ENCODE results near the gene PPP2R5C. TPM values are rescaled to one million over a fixed set of nuclear protein-coding genes. Genes with fewer than 3 reads are reported as not detected.

Gene PPP2R5C
- total RNA-seq, 1 experiment from 2014 or later, result 41.4 TPM

- DNase-seq (ENCODE audit: low spot score), result no peak
Observed at GRCh38 chr14:101754893-101755292, 6.6 kb upstream of the PPP2R5C start.

DNA sequence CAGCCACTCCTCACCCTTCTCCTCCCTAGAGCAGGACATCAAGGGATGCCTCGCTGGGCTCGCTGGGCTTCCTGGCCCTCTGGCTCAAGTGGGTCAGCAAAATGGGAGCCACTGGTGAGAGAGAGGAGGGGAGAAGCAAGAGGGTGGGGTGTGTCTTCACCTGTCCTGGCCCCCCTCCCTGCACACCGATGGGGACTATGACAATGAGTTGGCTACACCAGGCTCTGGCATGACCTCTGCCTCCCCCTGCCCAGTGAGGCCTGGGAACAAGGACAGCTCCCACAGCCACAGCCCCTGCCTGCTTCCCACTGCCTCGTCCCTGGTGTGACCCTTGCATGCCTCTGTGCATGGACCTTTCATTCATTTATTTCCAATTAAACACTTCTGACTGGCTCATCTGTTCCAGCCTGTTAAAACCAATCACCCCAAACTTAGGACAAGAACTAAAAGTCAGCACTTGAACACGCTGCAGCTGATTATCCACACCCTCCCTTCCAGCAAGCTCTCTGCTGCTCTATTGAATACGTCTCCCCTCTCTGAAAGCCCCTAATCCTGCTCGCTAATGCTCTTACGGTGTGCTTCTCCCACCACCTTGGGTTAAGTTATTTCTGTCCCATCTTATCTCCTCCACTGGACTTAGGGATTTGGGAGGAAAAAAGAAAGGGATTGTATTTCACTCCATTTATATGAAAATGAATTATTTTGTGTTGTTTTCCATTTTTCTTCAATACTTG, 5.8 kb upstream of the PPP2R5C start:
- DNase-seq (ENCODE audit: low spot score), result no peak

DNA sequence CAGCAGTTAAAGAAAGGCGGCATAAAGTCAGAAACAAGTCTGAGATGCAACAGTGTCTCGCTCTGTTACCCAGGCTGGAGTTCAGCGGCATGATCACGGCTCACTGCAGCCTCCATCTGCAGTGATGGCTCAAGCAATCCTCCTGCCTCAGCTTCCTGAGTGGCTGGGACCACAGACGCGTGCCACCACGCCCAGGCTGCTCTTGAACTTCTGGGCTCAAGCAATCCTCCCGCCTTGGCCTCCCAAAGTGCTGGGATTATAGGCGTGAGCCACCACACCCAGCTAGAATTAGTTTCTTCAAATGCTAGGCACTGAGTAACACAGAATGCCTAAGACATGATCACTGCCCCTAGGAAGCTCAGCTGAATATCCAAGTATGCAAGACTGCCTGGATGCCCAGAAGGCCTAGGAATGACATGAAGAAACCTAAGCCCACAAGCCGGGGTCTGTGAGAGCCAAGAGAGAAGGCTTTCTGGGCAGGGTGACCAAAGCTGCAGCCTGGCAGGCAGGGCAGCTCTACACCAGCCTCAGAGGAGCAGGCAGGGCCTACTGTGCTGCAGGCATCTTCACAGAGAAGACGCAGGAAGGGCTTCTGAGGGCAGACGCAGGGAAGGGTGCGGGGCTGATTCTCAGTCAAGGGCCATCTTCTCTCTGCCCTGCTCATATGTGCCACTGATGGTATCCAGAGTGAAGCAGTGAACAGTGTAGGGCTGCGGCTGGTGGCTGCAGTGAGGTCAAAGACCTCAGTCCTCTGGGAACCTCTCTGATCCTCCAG, 4.3 kb upstream of the PPP2R5C start:
- no peak for DNase-seq (ENCODE audit: low spot score)

DNA sequence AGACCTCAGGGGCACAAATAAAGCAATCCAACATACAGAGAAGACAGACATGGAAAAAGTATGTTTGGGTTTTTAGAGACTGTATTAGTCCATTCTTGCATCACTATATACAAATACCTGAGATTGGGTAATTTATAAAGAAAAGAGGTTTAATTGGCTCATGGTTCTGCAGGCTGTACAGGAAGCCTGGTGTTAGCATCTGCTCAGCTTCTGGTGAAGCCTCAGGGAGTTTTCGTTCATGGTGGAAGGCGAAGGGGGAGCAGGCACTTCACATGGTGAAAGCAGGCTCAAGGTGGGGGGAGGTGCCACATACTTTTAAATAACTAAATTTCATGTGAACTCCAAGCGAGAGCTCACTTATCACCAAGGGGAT, 3.7 kb upstream of the PPP2R5C start:
- no peak for DNase-seq (ENCODE audit: low spot score)

DNA sequence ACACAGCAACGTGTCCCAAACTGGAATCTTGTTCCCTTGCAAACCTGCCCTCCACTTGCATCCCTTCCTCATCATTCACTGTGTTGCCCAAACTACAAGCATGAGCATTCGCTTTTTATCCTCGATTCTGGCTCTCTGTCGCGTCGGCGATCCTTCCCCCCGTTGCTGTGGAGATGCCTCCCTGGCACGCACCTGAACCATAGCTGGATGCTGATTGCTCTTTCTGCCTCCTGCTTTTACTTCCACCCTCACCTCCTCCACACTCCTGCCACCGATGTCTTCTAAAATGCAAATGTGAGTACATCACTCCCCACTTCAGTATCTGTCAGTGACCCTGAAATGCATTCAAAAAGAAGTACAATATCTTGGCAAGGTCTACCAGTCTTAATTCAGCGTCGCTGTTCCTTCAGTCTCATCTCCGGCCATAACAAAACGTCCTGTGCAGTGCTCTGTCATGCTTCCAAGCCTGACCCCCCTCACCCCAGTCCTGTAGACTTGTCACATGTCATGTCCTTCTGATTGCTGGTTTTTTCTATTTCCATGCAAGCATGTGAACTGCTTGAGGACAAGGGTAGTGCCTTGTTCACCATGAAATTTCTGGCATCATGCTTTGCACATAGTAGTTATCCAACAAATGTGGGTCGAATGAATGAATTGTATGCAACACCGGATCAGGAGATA, 2.5 kb upstream of the PPP2R5C start:
- DNase-seq (ENCODE audit: low spot score), result no peak

GRCh38 chr14:101760138-101761011, 1.1 kb upstream of the PPP2R5C start:
- DNase-seq (ENCODE audit: low spot score), result peak; percentile 80

DNA sequence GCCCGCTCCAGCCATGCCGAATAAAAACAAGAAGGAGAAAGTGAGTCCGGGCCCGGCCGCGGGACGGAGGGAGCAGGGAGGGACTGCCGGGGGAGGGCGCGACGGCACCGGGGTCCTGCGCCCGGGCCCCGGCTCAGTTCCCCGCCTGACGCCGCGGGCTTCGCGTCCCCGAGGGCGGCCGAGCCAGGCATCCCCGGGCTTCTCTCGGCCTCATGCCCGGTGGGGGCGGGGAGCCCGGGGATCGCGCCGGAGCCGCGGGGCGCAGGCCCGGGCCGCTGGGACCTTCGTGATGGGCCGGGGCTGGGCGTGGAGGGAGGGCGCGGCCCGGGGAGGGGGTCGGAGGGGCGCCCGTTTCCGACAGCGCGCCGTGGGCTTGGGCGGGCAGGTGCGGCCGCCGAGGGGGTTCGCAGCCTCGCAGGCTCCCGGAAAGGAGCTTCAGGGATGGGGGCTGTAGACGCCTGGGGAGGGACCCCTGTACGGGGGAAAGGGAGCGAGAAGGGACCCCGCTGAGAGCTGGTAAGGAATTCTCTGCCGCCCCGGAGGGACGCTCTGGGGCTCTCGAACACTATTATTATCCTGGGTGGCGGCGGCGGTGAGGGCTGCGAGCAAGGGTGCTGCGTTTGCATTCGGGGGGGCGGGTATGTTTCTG, 496 bp downstream of the PPP2R5C start:
- DNase-seq (ENCODE audit: low spot score), result peak; percentile 9

DNA sequence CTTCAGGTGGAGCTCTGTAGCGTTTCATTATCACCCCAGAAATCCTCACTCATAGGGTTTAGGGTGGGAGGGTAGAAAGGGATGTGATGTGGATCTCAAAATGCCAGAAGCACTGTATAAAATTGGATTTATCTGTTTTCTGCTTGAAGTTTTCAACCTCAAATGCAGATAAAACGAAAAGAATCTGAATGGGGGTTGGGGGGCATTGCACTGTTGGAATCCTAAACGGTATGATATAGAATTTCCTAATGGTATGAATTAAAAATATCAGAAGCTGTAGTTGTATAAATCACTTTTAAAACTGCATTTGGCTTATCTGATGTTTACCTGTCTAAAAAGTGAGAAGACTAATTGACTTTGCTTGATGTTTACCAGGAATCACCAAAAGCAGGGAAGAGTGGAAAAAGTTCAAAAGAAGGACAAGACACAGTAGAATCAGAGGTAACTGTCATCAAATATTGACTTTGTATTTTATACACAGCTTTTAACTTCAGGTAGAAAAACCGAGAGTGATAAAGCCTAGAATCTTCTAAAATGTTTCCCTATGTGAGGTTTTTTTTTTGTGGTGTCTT, 1.1 kb downstream of the PPP2R5C start:
- DNase-seq (ENCODE audit: low spot score), result no peak

GRCh38 chr14:101763941-101764709, 2.6 kb downstream of the PPP2R5C start:
- DNase-seq (ENCODE audit: low spot score), result no peak

- DNase-seq (ENCODE audit: low spot score), result no peak
Observed at GRCh38 chr14:101767618-101768362, 6.3 kb downstream of the PPP2R5C start.

DNA sequence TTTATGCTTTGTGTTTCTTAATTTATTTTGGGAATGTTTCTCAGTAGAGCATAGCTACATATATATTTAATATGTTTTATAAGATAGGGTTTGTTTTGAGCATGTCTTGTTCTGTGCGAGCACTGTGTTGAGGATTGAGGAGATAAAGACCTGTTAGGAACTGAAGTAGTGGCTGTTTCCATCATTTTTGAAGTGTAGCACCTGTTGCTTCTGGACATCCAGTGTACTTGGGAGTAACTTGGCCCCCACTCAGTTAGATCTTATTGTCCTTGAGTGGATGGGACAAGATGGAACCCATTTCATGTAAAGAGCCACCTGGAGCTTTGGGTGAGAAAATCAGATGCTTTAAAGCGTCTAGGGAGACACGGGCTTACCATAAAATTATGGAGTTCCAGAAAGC, 8.7 kb downstream of the PPP2R5C start:
- no peak for DNase-seq (ENCODE audit: low spot score)

GRCh38 chr14:101772770-101773169, 11.3 kb downstream of the PPP2R5C start:
- no peak for DNase-seq (ENCODE audit: low spot score)

GRCh38 chr14:101773378-101773777, 11.9 kb downstream of the PPP2R5C start:
- DNase-seq (ENCODE audit: low spot score), result no peak

DNA sequence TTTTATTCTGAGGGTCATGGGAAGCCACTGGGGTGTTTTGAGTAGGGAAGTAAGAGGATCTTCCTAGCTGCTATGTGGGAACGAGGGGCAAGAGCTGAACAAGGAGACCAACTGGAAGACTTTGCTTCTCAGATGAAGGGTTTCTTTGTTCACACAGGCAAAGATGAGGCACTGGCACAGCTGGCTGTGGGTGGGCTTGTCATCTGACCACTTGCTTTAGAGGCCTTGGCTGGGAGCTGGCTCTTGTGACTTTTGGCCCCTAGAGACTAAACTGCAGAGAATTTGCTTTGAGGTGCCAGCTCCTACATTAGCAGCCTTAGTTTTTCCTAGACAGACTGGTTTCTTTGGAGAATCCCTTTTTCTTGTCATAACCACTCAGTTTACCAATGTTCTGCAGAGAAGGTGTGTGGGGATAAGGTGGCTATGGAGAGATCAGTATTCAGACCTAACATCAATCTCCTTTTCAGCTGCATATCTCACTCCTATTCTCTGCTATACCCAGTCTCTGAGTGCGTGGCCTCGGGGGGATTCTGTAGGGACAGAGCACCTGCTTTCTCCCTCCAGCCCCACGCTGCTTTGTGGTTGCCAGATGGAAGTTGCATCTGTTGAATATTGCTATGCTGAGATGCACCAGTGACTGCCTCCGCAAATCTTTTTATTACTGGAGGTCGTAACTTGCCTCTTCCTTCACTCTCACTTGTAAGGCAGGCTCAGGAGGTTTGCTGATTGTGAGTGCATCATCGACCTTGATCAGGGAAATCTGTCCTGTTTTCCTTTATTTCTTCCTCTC, 12.7 kb downstream of the PPP2R5C start:
- DNase-seq (ENCODE audit: low spot score), result no peak

DNA sequence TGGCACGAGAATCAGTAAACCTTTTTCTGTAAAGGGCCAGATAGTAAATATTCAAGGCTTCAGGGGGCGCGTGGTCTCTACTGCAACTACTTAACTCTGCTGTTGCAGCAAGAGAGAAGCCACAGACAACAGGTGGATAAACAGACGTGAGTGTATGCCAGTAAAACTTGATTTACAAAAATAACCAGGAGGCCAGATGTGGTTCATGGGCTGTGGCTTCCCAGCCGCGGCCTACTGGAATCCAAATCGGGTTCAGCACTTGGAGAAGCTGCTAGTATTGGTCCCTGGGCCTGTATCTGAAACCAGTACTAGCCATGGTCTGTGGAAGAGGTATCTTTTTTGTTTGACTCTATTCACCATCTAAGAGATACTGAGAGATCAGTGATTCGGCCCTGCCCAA, 13.3 kb downstream of the PPP2R5C start:
- no peak for DNase-seq (ENCODE audit: low spot score)

DNA sequence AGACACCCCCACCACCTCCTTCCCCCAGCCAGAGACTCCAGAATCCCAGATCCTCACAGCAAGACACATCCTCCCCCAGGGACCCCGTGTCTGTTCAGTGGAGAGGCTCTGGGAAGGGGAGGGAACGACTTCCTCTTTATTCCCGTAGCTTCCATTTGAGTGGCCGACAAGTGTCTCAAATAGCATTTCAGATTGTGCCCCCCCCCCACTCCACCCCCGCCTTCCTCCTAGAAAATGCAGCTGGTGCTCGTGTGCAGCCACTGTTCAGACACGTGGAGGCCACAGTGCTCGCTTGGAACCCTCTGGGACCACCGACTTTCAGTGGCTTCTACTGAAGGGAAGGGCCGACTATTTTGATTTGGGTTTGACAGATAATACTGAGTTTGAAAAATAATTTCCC, 14.3 kb downstream of the PPP2R5C start:
- no peak for DNase-seq (ENCODE audit: low spot score)

DNA sequence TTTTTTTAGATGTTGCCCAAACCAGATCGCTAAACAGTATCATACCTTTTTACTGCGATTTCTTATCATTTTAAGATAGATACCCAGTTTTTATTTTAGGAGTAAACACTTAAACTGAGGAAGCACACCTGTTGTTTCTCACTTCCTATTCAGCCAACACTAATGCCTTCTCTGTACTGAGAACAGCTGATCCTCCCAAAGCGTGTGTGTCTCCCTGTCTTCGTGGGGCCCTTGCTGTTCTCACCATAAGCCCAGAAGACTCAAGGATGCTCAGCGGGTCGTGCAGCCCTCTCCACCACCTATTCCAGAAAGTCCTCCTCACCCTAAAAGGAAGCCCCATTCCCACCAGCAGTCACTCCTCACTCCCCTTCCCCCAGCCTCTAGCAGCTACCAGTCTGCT, 14.8 kb downstream of the PPP2R5C start:
- DNase-seq (ENCODE audit: low spot score), result no peak

DNA sequence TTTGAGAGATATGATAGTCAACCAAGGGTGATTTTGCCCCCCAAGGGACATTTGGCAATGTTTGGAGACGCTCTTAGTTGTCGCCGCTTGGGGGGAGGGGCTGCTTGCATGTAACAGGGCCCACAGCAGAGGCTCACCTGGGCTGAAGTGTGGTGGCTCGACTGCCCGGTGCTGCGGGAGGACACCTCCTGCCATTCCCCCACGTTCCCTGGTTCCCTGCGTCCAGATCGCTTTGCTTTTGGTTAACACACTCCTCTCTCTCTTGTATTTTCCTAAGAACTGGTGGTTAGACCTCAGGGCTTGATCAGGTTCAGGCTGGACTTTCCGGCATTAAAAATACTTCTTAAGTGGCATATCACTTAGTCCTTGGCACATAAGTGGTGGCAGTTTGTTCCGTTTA, 18.9 kb downstream of the PPP2R5C start:
- DNase-seq (ENCODE audit: low spot score), result no peak

DNA sequence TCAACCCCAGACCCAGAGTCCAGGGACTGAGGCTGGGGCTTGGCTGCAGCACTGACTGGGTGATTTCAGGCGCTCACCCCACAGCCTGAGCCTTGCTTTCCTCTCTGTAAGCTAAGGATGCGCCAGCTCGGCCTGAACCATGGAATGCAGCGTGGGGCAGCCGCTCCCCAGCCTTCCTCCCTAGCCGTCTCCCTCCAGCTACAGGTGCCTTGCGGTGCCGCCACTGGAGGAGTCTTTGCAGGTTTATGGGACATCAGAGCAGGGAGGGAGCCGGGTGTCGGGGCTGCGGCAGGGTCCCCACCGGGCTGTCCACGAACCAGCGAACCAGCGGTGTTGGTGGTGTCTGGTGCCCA, 19.4 kb downstream of the PPP2R5C start:
- no peak for DNase-seq (ENCODE audit: low spot score)
